Liver (tissue), 9 donors: ENCODE data around the gene PRRC2A. TPM values are rescaled to one million over a fixed set of nuclear protein-coding genes. Genes with fewer than 3 reads are reported as not detected.

Source experiments
- DNase-seq: peaks from one replicate; pipeline ENCODE4 v3.0.0-alpha.2; 2017; ENCODE audit warnings: low spot score
- H3K27ac ChIP-seq, 2 donors: one replicate each; pipeline ENCODE4 v1.7.0; 2013; ENCODE audit warnings: inconsistent platforms in 2 of 2, low read length in 2 of 2, control low read depth in 1 of 2, low read depth in 1 of 2, mild to moderate bottlenecking in 1 of 2
- H3K27me3 ChIP-seq, 4 donors: one replicate each; pipeline versions ENCODE4 v1.6.1 to v1.7.0; 2013; ENCODE audit warnings: low read length in 3 of 4, inconsistent platforms in 1 of 4, mild to moderate bottlenecking in 1 of 4, moderate library complexity in 1 of 4; ENCODE audit not compliant: control insufficient read depth in 4 of 4, insufficient read depth in 4 of 4
- H3K36me3 ChIP-seq, 4 donors: one replicate each; pipeline versions ENCODE4 v1.6.1 to v1.7.0; 2013; ENCODE audit warnings: low read length in 3 of 4, mild to moderate bottlenecking in 3 of 4, low read depth in 1 of 4, moderate library complexity in 1 of 4; ENCODE audit not compliant: control insufficient read depth in 4 of 4, insufficient read depth in 3 of 4
- H3K4me1 ChIP-seq, 4 donors: one replicate each; pipeline versions ENCODE4 v1.6.1 to v1.7.0; 2013; ENCODE audit warnings: low read length in 3 of 4, mild to moderate bottlenecking in 3 of 4, moderate library complexity in 1 of 4; ENCODE audit not compliant: control insufficient read depth in 4 of 4, insufficient read depth in 4 of 4
- H3K4me3 ChIP-seq, 3 donors: one replicate each; pipeline versions ENCODE4 v1.6.1 to v1.7.0; 2013; ENCODE audit warnings: low read length in 3 of 3, control low read depth in 1 of 3, low read depth in 1 of 3, mild to moderate bottlenecking in 1 of 3
- H3K9ac ChIP-seq, 2 donors: one replicate each; pipeline ENCODE4 v1.7.0; 2013; ENCODE audit warnings: low read length in 2 of 2, mild to moderate bottlenecking in 2 of 2, moderate library complexity in 2 of 2, control low read depth in 1 of 2, low read depth in 1 of 2
- H3K9me3 ChIP-seq, 4 donors: one replicate each; pipeline versions ENCODE4 v1.6.1 to v1.7.0; 2013; ENCODE audit warnings: low read length in 3 of 4; ENCODE audit not compliant: control insufficient read depth in 4 of 4
- EGR1 ChIP-seq, 2 donors: IDR thresholded peaks; 2 replicates each; pipeline ENCODE4 v1.6.1; 2016 to 2018; ENCODE audit warnings: antibody characterized with exemption in 2 of 2, low read depth in 2 of 2
- FOXA1 ChIP-seq: IDR thresholded peaks from 2 replicates; pipeline ENCODE4 v1.6.1; 2016; ENCODE audit warnings: antibody characterized with exemption
- FOXA2 ChIP-seq: IDR thresholded peaks from 2 replicates; pipeline ENCODE4 v1.6.1; 2016; ENCODE audit warnings: antibody characterized with exemption
- HNF4A ChIP-seq, 2 donors: conservative IDR thresholded peaks; 2 replicates each; pipeline ENCODE4 v1.6.1; 2016; ENCODE audit warnings: antibody characterized with exemption in 2 of 2, mild to moderate bottlenecking in 2 of 2
- JUND ChIP-seq, 2 donors: IDR thresholded peaks; 2 replicates each; pipeline ENCODE4 v1.6.1; 2016; ENCODE audit warnings: antibody characterized with exemption in 2 of 2
- NR2F2 ChIP-seq: IDR thresholded peaks from 2 replicates; pipeline ENCODE4 v1.6.1; 2016; ENCODE audit warnings: antibody characterized with exemption
- RAD21 ChIP-seq, 2 donors: IDR thresholded peaks; 2 replicates each; pipeline ENCODE4 v1.6.1; 2016; ENCODE audit warnings: antibody characterized with exemption in 2 of 2, mild to moderate bottlenecking in 2 of 2
- RXRA ChIP-seq, 2 donors: IDR thresholded peaks; 2 replicates each; pipeline ENCODE4 v1.6.1; 2017 to 2018; ENCODE audit warnings: antibody characterized with exemption in 2 of 2, mild to moderate bottlenecking in 1 of 2
- TAF1 ChIP-seq: conservative IDR thresholded peaks from 2 replicates; pipeline ENCODE4 v1.6.1; 2016; ENCODE audit warnings: antibody characterized with exemption, mild to moderate bottlenecking
- YY1 ChIP-seq: IDR thresholded peaks from 2 replicates; pipeline ENCODE4 v1.6.1; 2016; ENCODE audit warnings: antibody characterized with exemption, mild to moderate bottlenecking
- WGBS: extraction: QIAGEN DNeasy Blood & Tissue Kit; methylation state at CpG from one replicate; pipeline ENCODE4 v1.1.7; 2013; 5-methylcytosine and 5-hydroxymethylcytosine counted together
- polyA plus RNA-seq, 2 donors: library from polyadenylated mRNA; stranded (reverse) in 1 of 2; unstranded in 1 of 2; fragments of 200-250 nt in 1 of 2; fragments of >200 nt in 1 of 2; fragmentation: Nextera tagmentation in 1 of 2; extraction: Ambion mirVana in 1 of 2; gene quantifications; one replicate each; pipeline versions ENCODE4 v1.2.1 to v1.2.3, GENCODE V29; 2013 to 2015
- total RNA-seq, 2 donors: library from RNA; depleted of rRNA; stranded (reverse); fragments of >200 nt; gene quantifications; one replicate each; pipeline ENCODE4 v1.2.3, GENCODE V29; 2014
- TF ChIP-seq, protein P1 (sequence below): IDR thresholded peaks from 2 replicates; pipeline ENCODE4 v1.6.1; 2016; ENCODE audit warnings: antibody characterized with exemption
- TF ChIP-seq, protein P2 (sequence below): IDR thresholded peaks from 2 replicates; pipeline ENCODE4 v1.6.1; 2016; ENCODE audit warnings: antibody characterized with exemption
- TF ChIP-seq, protein P3 (sequence below): fragments of 150-350 bp; IDR thresholded peaks from 2 replicates; pipeline ENCODE4 v1.5.1; 2017; ENCODE audit warnings: improper control_type of control experiment, low read depth, low read length; ENCODE audit not compliant: missing input control
- TF ChIP-seq, protein P4 (sequence below): IDR thresholded peaks from 2 replicates; pipeline ENCODE4 v1.6.1; 2016; ENCODE audit warnings: antibody characterized with exemption
- TF ChIP-seq, protein P5 (sequence below): IDR thresholded peaks from 2 replicates; pipeline ENCODE4 v1.6.1; 2016; ENCODE audit warnings: antibody characterized with exemption, mild to moderate bottlenecking
- donor health status: healthy.
- donor health status: healthy.
- donor health status: healthy.
- donor health status: healthy.
- donor health status: healthy.

The PRRC2A gene
- total and polyA plus RNA-seq, 4 donors = 21.9 to 39.3 (median 29.5) TPM

DNA sequence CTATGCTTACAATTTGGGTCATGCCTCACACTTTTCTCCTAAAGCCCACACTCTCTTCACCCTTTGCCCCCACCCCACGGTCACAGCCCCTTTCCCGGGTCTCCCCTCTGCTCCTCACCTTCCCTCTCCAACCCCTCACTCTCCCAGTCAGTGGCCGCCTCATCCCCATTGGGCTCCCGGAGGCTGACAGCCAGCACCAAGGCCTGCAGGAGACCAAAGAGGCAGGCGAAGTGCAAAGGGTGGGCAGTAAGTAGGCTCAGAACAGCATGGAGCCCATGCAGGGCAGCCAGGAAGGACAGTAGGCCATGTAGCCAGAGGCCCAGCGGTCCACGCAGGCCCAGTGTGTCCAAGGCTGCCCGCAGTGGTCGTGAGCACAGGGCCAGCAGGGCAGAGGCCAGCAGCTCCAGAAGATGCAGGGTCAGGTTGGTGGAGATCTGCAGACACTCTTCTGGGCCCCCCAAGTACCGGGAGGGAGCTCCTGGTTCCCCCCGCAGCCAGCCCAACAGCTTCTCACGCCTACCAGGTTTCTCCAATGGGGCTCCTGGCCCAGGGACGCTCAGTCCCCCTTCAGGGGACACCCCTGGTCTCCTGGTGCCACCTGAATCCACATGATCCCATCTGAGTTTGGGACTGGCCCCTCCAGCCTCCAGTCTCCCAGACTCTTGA is 38.6 kb downstream of the PRRC2A start:
- H3K36me3 ChIP-seq = peaks cover 0 to 7% (median 6%) of the 10 kb centered on the region in 4 donors
- peaks cover 20 to 86% (median 72%) of the 10 kb centered on the region in 4 donors for H3K4me1 ChIP-seq
- TF ChIP-seq EGR1 (IDR thresholded peaks at IDR 0.05; ENCODE audit: low read depth in 2 of 2) = no peak
- TF ChIP-seq, protein P1, sequence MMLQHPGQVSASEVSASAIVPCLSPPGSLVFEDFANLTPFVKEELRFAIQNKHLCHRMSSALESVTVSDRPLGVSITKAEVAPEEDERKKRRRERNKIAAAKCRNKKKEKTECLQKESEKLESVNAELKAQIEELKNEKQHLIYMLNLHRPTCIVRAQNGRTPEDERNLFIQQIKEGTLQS = no peak
- TF ChIP-seq, protein P2, sequence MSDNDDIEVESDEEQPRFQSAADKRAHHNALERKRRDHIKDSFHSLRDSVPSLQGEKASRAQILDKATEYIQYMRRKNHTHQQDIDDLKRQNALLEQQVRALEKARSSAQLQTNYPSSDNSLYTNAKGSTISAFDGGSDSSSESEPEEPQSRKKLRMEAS = no peak
- TF ChIP-seq NR2F2 = no peak
- no peak for TF ChIP-seq JUND (IDR thresholded peaks at IDR 0.05)
- TF ChIP-seq FOXA1 = no peak
- TF ChIP-seq, protein P3, sequence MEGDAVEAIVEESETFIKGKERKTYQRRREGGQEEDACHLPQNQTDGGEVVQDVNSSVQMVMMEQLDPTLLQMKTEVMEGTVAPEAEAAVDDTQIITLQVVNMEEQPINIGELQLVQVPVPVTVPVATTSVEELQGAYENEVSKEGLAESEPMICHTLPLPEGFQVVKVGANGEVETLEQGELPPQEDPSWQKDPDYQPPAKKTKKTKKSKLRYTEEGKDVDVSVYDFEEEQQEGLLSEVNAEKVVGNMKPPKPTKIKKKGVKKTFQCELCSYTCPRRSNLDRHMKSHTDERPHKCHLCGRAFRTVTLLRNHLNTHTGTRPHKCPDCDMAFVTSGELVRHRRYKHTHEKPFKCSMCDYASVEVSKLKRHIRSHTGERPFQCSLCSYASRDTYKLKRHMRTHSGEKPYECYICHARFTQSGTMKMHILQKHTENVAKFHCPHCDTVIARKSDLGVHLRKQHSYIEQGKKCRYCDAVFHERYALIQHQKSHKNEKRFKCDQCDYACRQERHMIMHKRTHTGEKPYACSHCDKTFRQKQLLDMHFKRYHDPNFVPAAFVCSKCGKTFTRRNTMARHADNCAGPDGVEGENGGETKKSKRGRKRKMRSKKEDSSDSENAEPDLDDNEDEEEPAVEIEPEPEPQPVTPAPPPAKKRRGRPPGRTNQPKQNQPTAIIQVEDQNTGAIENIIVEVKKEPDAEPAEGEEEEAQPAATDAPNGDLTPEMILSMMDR = no peak
- no peak for TF ChIP-seq TAF1
- TF ChIP-seq YY1 = no peak
- TF ChIP-seq, protein P4, sequence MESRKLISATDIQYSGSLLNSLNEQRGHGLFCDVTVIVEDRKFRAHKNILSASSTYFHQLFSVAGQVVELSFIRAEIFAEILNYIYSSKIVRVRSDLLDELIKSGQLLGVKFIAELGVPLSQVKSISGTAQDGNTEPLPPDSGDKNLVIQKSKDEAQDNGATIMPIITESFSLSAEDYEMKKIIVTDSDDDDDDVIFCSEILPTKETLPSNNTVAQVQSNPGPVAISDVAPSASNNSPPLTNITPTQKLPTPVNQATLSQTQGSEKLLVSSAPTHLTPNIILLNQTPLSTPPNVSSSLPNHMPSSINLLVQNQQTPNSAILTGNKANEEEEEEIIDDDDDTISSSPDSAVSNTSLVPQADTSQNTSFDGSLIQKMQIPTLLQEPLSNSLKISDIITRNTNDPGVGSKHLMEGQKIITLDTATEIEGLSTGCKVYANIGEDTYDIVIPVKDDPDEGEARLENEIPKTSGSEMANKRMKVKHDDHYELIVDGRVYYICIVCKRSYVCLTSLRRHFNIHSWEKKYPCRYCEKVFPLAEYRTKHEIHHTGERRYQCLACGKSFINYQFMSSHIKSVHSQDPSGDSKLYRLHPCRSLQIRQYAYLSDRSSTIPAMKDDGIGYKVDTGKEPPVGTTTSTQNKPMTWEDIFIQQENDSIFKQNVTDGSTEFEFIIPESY = no peak
- no peak for TF ChIP-seq HNF4A (conservative IDR thresholded peaks at IDR 0.05)
- TF ChIP-seq, protein P5, sequence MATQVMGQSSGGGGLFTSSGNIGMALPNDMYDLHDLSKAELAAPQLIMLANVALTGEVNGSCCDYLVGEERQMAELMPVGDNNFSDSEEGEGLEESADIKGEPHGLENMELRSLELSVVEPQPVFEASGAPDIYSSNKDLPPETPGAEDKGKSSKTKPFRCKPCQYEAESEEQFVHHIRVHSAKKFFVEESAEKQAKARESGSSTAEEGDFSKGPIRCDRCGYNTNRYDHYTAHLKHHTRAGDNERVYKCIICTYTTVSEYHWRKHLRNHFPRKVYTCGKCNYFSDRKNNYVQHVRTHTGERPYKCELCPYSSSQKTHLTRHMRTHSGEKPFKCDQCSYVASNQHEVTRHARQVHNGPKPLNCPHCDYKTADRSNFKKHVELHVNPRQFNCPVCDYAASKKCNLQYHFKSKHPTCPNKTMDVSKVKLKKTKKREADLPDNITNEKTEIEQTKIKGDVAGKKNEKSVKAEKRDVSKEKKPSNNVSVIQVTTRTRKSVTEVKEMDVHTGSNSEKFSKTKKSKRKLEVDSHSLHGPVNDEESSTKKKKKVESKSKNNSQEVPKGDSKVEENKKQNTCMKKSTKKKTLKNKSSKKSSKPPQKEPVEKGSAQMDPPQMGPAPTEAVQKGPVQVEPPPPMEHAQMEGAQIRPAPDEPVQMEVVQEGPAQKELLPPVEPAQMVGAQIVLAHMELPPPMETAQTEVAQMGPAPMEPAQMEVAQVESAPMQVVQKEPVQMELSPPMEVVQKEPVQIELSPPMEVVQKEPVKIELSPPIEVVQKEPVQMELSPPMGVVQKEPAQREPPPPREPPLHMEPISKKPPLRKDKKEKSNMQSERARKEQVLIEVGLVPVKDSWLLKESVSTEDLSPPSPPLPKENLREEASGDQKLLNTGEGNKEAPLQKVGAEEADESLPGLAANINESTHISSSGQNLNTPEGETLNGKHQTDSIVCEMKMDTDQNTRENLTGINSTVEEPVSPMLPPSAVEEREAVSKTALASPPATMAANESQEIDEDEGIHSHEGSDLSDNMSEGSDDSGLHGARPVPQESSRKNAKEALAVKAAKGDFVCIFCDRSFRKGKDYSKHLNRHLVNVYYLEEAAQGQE = no peak
- no peak for TF ChIP-seq RXRA (IDR thresholded peaks at IDR 0.05)
- no peak for TF ChIP-seq RAD21 (IDR thresholded peaks at IDR 0.05)
- no peak for TF ChIP-seq FOXA2
- H3K27ac ChIP-seq = peak overlapping the region; percentile 26 to 90
- H3K4me3 ChIP-seq = peak overlapping the region; percentile 65 to 82 (median 67)
- no peaks in the 10 kb centered on the region for H3K9me3 ChIP-seq
- WGBS = 88% methylated on average over 13 of the region's 13 CpGs
- no peak for DNase-seq
- H3K9ac ChIP-seq = no peak overlapping the region
- H3K27me3 ChIP-seq = no peaks in the 10 kb centered on the region
